H9 (cell line): ENCODE data around the gene SNAI3. TPM values are rescaled to one million over a fixed set of nuclear protein-coding genes. Genes with fewer than 3 reads are reported as not detected.
A peak's percentile ranks its signal among the peaks of the same experiment; 100 is the strongest.

Experiments
- DNase-seq: peaks from one replicate; pipeline ENCODE4 v3.0.0-alpha.2; 2017
- H2AFZ ChIP-seq: one replicate; pipeline ENCODE4 v1.6.1; 2013; ENCODE audit warnings: mild to moderate bottlenecking, low read length, control low read depth, moderate library complexity
- H2AK5ac ChIP-seq: 2 replicates; pipeline ENCODE4 v1.6.1; 2013; ENCODE audit warnings: low read length, control low read depth, mixed read lengths; ENCODE audit not compliant: insufficient read length
- H2BK120ac ChIP-seq: one replicate; pipeline ENCODE4 v1.6.1; 2013; ENCODE audit warnings: low read depth, mild to moderate bottlenecking, low read length, control low read depth, inconsistent platforms; ENCODE audit not compliant: poor library complexity, severe bottlenecking
- H2BK12ac ChIP-seq: 2 replicates; pipeline ENCODE4 v1.6.1; 2013; ENCODE audit warnings: low read length, control low read depth, mixed read lengths, low read depth; ENCODE audit not compliant: insufficient read length
- H2BK15ac ChIP-seq: 2 replicates; pipeline ENCODE4 v1.6.1; 2013; ENCODE audit warnings: low read depth, low read length, control low read depth
- H2BK20ac ChIP-seq: one replicate; pipeline ENCODE4 v1.6.1; 2013; ENCODE audit warnings: low read depth, mild to moderate bottlenecking, low read length, control low read depth, inconsistent platforms; ENCODE audit not compliant: poor library complexity, severe bottlenecking
- H2BK5ac ChIP-seq: 2 replicates; pipeline ENCODE4 v1.6.1; 2013; ENCODE audit warnings: low read length, control low read depth, mixed read lengths; ENCODE audit not compliant: insufficient read length
- H3K14ac ChIP-seq: 2 replicates; pipeline ENCODE4 v1.6.1; 2013; ENCODE audit warnings: low read length, control low read depth; ENCODE audit not compliant: insufficient read depth
- H3K18ac ChIP-seq: 2 replicates; pipeline ENCODE4 v1.6.1; 2013; ENCODE audit warnings: low read depth, mild to moderate bottlenecking, mixed read lengths, low read length, control low read depth; ENCODE audit not compliant: insufficient read length
- H3K23ac ChIP-seq: 2 replicates; pipeline ENCODE4 v1.6.1; 2013; ENCODE audit warnings: low read length, control low read depth, mixed read lengths, low read depth; ENCODE audit not compliant: insufficient read length
- H3K23me2 ChIP-seq: 2 replicates; pipeline ENCODE4 v1.6.1; 2013; ENCODE audit warnings: low read depth, mild to moderate bottlenecking, mixed read lengths, low read length, control low read depth; ENCODE audit not compliant: insufficient read length, poor library complexity, severe bottlenecking
- H3K27ac ChIP-seq: 2 replicates; pipeline ENCODE4 v1.5.1; 2013; ENCODE audit warnings: low read length, control low read depth, mixed read lengths, low read depth; ENCODE audit not compliant: insufficient read length
- H3K27me3 ChIP-seq: 2 replicates; pipeline ENCODE4 v1.6.1; 2013; ENCODE audit warnings: low read length, control low read depth, inconsistent platforms; ENCODE audit not compliant: insufficient read depth
- H3K4ac ChIP-seq: 2 replicates; pipeline ENCODE4 v1.6.1; 2013; ENCODE audit warnings: low read depth, mild to moderate bottlenecking, control low read depth, inconsistent platforms, low read length, moderate library complexity
- H3K4me1 ChIP-seq: 2 replicates; pipeline ENCODE4 v1.6.1; 2013; ENCODE audit warnings: low read length, control low read depth, inconsistent platforms; ENCODE audit not compliant: insufficient read depth
- H3K4me2 ChIP-seq: 2 replicates; pipeline ENCODE4 v1.6.1; 2013; ENCODE audit warnings: low read length, control low read depth, mixed read lengths; ENCODE audit not compliant: insufficient read length, insufficient read depth
- H3K56ac ChIP-seq: 2 replicates; pipeline ENCODE4 v1.6.1; 2013; ENCODE audit warnings: low read depth, mild to moderate bottlenecking, mixed read lengths, low read length, control low read depth; ENCODE audit not compliant: insufficient read length
- H3K79me1 ChIP-seq: 2 replicates; pipeline ENCODE4 v1.6.1; 2013; ENCODE audit warnings: low read depth, mild to moderate bottlenecking, moderate library complexity, low read length, control low read depth, inconsistent platforms; ENCODE audit not compliant: insufficient read depth, poor library complexity, severe bottlenecking
- H3K79me2 ChIP-seq: 2 replicates; pipeline ENCODE4 v1.6.1; 2013; ENCODE audit warnings: low read length, control low read depth, inconsistent platforms; ENCODE audit not compliant: insufficient read depth
- H3K9ac ChIP-seq: 2 replicates; pipeline ENCODE4 v1.6.1; 2013; ENCODE audit warnings: low read length, control low read depth, mixed read lengths; ENCODE audit not compliant: insufficient read length; ENCODE audit errors: extremely low read depth
- H3K9me3 ChIP-seq: one replicate; pipeline ENCODE4 v1.6.1; 2013; ENCODE audit warnings: low read depth, low read length, inconsistent platforms; ENCODE audit not compliant: control insufficient read depth
- H3T11ph ChIP-seq: one replicate; pipeline ENCODE4 v1.6.1; 2013; ENCODE audit warnings: mild to moderate bottlenecking, low read length, control low read depth, inconsistent platforms
- H4K20me1 ChIP-seq: one replicate; pipeline ENCODE4 v1.6.1; 2013; ENCODE audit not compliant: control insufficient read depth, insufficient read length, insufficient read depth
- H4K5ac ChIP-seq: 2 replicates; pipeline ENCODE4 v1.6.1; 2013; ENCODE audit warnings: low read depth, mild to moderate bottlenecking, mixed read lengths, low read length, control low read depth; ENCODE audit not compliant: insufficient read length
- H4K8ac ChIP-seq: replicated peaks from 2 replicates; pipeline ENCODE4 v1.6.1; 2013; ENCODE audit warnings: low read length, control low read depth, mixed read lengths, low read depth; ENCODE audit not compliant: insufficient read length
- H4K91ac ChIP-seq: 2 replicates; pipeline ENCODE4 v1.6.1; 2013; ENCODE audit warnings: low read depth, mild to moderate bottlenecking, moderate library complexity, mixed read lengths, low read length, control low read depth; ENCODE audit not compliant: insufficient read length
- H3K27ac Mint-ChIP-seq, 3 experiments: 2 replicates in 2 of 3; 3 replicates in 1 of 3; pipeline ENCODE4 v1.8.0; 2020 to 2021; ENCODE audit warnings: mixed read lengths in 3 of 3, mild to moderate bottlenecking in 1 of 3, moderate library complexity in 1 of 3
- H3K27me3 Mint-ChIP-seq: 2 replicates; pipeline ENCODE4 v1.8.0; 2021; ENCODE audit warnings: low read depth, mild to moderate bottlenecking, moderate library complexity, mixed read lengths
- H3K36me3 Mint-ChIP-seq, 3 experiments: 2 replicates in 2 of 3; 3 replicates in 1 of 3; pipeline ENCODE4 v1.8.0; 2020 to 2021; ENCODE audit warnings: low read depth in 3 of 3, mixed read lengths in 3 of 3; ENCODE audit not compliant: insufficient read depth in 1 of 3
- H3K4me1 Mint-ChIP-seq, 2 experiments: 2 replicates each; pipeline ENCODE4 v1.8.0; 2020; ENCODE audit warnings: mixed read lengths in 2 of 2
- H3K4me3 Mint-ChIP-seq, 2 experiments: 2 replicates in 1 of 2; 3 replicates in 1 of 2; pipeline ENCODE4 v1.8.0; 2020 to 2021; ENCODE audit warnings: mild to moderate bottlenecking in 2 of 2, mixed read lengths in 2 of 2, moderate library complexity in 1 of 2
- H3K9me3 Mint-ChIP-seq, 2 experiments: 2 replicates in 1 of 2; 3 replicates in 1 of 2; pipeline ENCODE4 v1.8.0; 2020; ENCODE audit warnings: mild to moderate bottlenecking in 2 of 2, mixed read lengths in 2 of 2, moderate library complexity in 1 of 2
- WGBS: extraction: QIAGEN DNeasy Blood & Tissue Kit; methylation state at CpG from one replicate; pipeline ENCODE4 v1.1.7; 2013; ENCODE audit warnings: missing lambda C conversion rate, low lambda C conversion rate, mixed read lengths; ENCODE audit not compliant: insufficient read length; ENCODE audit errors: extremely low coverage; 5-methylcytosine and 5-hydroxymethylcytosine counted together
- total RNA-seq: library from RNA; stranded (reverse); gene quantifications from 2 replicates; pipeline ENCODE4 v1.2.1, GENCODE V29; 2021
- TF ChIP-seq, protein P1 (sequence below): fragments of 200-600 bp; sonication (generic); conservative IDR thresholded peaks from 3 replicates; pipeline ENCODE4 v1.8.0; 2021; ENCODE audit warnings: antibody characterized with exemption, mild to moderate bottlenecking

The SNAI3 gene
- total RNA-seq, 1 experiment from 2014 or later, result 3.2 TPM

DNA sequence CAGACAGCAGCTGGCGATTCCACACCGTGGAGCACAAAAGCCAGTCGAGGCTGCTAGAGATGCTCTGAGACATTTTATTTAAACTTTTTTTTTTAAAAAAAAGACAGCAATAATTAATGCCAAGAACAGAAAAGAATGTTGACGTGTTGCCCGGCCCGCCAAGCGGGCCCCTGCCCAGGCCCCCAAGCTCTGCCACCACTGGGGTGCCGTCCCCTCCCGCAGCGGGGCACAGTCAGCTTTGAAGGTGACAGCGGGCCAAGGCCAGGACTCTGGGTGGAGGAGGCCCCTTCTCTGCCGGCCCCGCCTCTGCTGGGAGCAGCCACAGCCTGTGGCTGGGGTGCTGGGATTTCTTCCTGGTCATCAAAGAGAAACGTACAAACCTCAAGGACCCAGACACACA lies 10.1 kb upstream of the SNAI3 start:
- Mint-ChIP-seq H3K27ac (peak overlapping the region in 1 of 3 experiments; percentile 27; a peak in 1 of 7 replicates), H3K27me3 (no peaks in the 10 kb centered on the region), H3K4me3 (no peak overlapping the region), H3K36me3 (peaks cover 0 to 15% (median 14%) of the 10 kb centered on the region in 3 experiments; a peak in 4 of 7 replicates), H3K9me3 (no peaks in the 10 kb centered on the region), H3K4me1 (no peaks in the 10 kb centered on the region)
- Histone ChIP-seq H2AK5ac (no peak overlapping the region), H3K79me2 (no peaks in the 10 kb centered on the region), H3K23me2 (peaks cover 3% of the 10 kb centered on the region), H2BK15ac (no peak overlapping the region), H3K4me2 (no peak overlapping the region), H2AFZ (no peak overlapping the region), H2BK5ac (no peak overlapping the region), H3K79me1 (no peaks in the 10 kb centered on the region), H2BK20ac (no peak overlapping the region), H3K27me3 (no peaks in the 10 kb centered on the region), H3K4ac (no peak overlapping the region), H3K9ac (no peak overlapping the region), H4K91ac (no peak overlapping the region), H3K27ac (no peak overlapping the region), H2BK120ac (no peak overlapping the region), H3K14ac (no peak overlapping the region), H3K4me1 (no peaks in the 10 kb centered on the region), H4K8ac (no peak overlapping the region), H4K20me1 (no peaks in the 10 kb centered on the region), H3K23ac (no peak overlapping the region), H3T11ph (no peak overlapping the region), H3K9me3 (no peaks in the 10 kb centered on the region), H4K5ac (no peak overlapping the region), H3K18ac (no peak overlapping the region), H2BK12ac (no peak overlapping the region), H3K56ac (no peak overlapping the region)
- no CpG with 5 or more reads among the region's 14 CpGs for WGBS
- TF ChIP-seq, protein P1, sequence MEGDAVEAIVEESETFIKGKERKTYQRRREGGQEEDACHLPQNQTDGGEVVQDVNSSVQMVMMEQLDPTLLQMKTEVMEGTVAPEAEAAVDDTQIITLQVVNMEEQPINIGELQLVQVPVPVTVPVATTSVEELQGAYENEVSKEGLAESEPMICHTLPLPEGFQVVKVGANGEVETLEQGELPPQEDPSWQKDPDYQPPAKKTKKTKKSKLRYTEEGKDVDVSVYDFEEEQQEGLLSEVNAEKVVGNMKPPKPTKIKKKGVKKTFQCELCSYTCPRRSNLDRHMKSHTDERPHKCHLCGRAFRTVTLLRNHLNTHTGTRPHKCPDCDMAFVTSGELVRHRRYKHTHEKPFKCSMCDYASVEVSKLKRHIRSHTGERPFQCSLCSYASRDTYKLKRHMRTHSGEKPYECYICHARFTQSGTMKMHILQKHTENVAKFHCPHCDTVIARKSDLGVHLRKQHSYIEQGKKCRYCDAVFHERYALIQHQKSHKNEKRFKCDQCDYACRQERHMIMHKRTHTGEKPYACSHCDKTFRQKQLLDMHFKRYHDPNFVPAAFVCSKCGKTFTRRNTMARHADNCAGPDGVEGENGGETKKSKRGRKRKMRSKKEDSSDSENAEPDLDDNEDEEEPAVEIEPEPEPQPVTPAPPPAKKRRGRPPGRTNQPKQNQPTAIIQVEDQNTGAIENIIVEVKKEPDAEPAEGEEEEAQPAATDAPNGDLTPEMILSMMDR, result no peak
- no peak for DNase-seq
